Activated naive CD4-positive, alpha-beta T cell treated with anti-CD3 and anti-CD28 coated beads, Interleukin-2, amount 50 U/mL, for 24 hours (primary cell): Measurements from ENCODE around the gene COA1.
A peak's percentile ranks its signal among the peaks of the same experiment; 100 is the strongest.
"Not testable (repeated sequence)": the region's sequence is repeated elsewhere in the genome, so short reads cannot be mapped to it uniquely, and the experiment has no call there.

Source experiments
- H3K27ac Mint-ChIP-seq: one replicate; pipeline ENCODE4 v1.8.0; 2021; ENCODE audit warnings: mild to moderate bottlenecking, mixed read lengths
- H3K27me3 Mint-ChIP-seq: one replicate; pipeline ENCODE4 v1.8.0; 2021; ENCODE audit warnings: mixed read lengths
- H3K36me3 Mint-ChIP-seq: one replicate; pipeline ENCODE4 v1.8.0; 2021; ENCODE audit warnings: mixed read lengths
- H3K4me1 Mint-ChIP-seq: one replicate; pipeline ENCODE4 v1.8.0; 2021; ENCODE audit warnings: mixed read lengths
- H3K4me3 Mint-ChIP-seq: one replicate; pipeline ENCODE4 v1.8.0; 2021; ENCODE audit warnings: mild to moderate bottlenecking, mixed read lengths
- H3K9me3 Mint-ChIP-seq: one replicate; pipeline ENCODE4 v1.8.0; 2021; ENCODE audit warnings: mixed read lengths

Gene COA1

GRCh38 chr7:43716598-43716997 is 12.7 kb downstream of the COA1 start:
- Mint-ChIP-seq H3K36me3 (peaks cover 13% of the 10 kb centered on the region), H3K4me1 (peaks cover 69% of the 10 kb centered on the region), H3K4me3 (no peak overlapping the region), H3K27me3 (no peaks in the 10 kb centered on the region), H3K27ac (no peak overlapping the region), H3K9me3 (no peaks in the 10 kb centered on the region)

- H3K4me1 Mint-ChIP-seq: peaks cover 68% of the 10 kb centered on the region
- H3K27ac Mint-ChIP-seq, H3K4me3 Mint-ChIP-seq, H3K9me3 Mint-ChIP-seq, H3K27me3 Mint-ChIP-seq: not testable (repeated sequence)
- peaks cover 15% of the 10 kb centered on the region for H3K36me3 Mint-ChIP-seq
Measured at GRCh38 chr7:43715966-43716365, 13.4 kb downstream of the COA1 start.

- Mint-ChIP-seq H3K27ac (no peak overlapping the region), H3K4me3 (no peak overlapping the region), H3K9me3 (no peaks in the 10 kb centered on the region), H3K4me1 (peaks cover 50% of the 10 kb centered on the region), H3K27me3 (no peaks in the 10 kb centered on the region), H3K36me3 (peaks cover 20% of the 10 kb centered on the region)
Measured at GRCh38 chr7:43711503-43711902, 17.8 kb downstream of the COA1 start.

- H3K27ac Mint-ChIP-seq, H3K4me3 Mint-ChIP-seq, H3K27me3 Mint-ChIP-seq, H3K9me3 Mint-ChIP-seq: not testable (repeated sequence)
- Mint-ChIP-seq H3K36me3 (peaks cover 16% of the 10 kb centered on the region), H3K4me1 (peaks cover 57% of the 10 kb centered on the region)
Measured at GRCh38 chr7:43708055-43708454, 21.3 kb downstream of the COA1 start.

- Mint-ChIP-seq H3K36me3 (peaks cover 8% of the 10 kb centered on the region), H3K4me3 (no peak overlapping the region), H3K27ac (no peak overlapping the region), H3K9me3 (no peaks in the 10 kb centered on the region), H3K4me1 (peaks cover 59% of the 10 kb centered on the region), H3K27me3 (no peaks in the 10 kb centered on the region)
Measured at GRCh38 chr7:43703573-43703972, 25.8 kb downstream of the COA1 start.

GRCh38 chr7:43702974-43703373 is 26.3 kb downstream of the COA1 start:
- no peak overlapping the region for H3K4me3 Mint-ChIP-seq
- H3K4me1 Mint-ChIP-seq: peaks cover 62% of the 10 kb centered on the region
- peaks cover 5% of the 10 kb centered on the region for H3K36me3 Mint-ChIP-seq
- H3K27me3 Mint-ChIP-seq: no peaks in the 10 kb centered on the region
- H3K27ac Mint-ChIP-seq: no peak overlapping the region
- H3K9me3 Mint-ChIP-seq: no peaks in the 10 kb centered on the region

- H3K4me1 Mint-ChIP-seq: peaks cover 61% of the 10 kb centered on the region
- no peaks in the 10 kb centered on the region for H3K9me3 Mint-ChIP-seq
- H3K27ac Mint-ChIP-seq: no peak overlapping the region
- H3K27me3 Mint-ChIP-seq: no peaks in the 10 kb centered on the region
- peaks cover 5% of the 10 kb centered on the region for H3K36me3 Mint-ChIP-seq
- H3K4me3 Mint-ChIP-seq: no peak overlapping the region
Measured at GRCh38 chr7:43701929-43702328, 27.4 kb downstream of the COA1 start.

GRCh38 chr7:43701500-43701854 is 27.8 kb downstream of the COA1 start:
- no peak overlapping the region for H3K4me3 Mint-ChIP-seq
- peaks cover 60% of the 10 kb centered on the region for H3K4me1 Mint-ChIP-seq
- peaks cover 5% of the 10 kb centered on the region for H3K36me3 Mint-ChIP-seq
- H3K27me3 Mint-ChIP-seq: no peaks in the 10 kb centered on the region
- peak overlapping the region; percentile 42 for H3K27ac Mint-ChIP-seq
- no peaks in the 10 kb centered on the region for H3K9me3 Mint-ChIP-seq

- no peaks in the 10 kb centered on the region for H3K27me3 Mint-ChIP-seq
- H3K27ac Mint-ChIP-seq: peak overlapping the region; percentile 42
- no peaks in the 10 kb centered on the region for H3K9me3 Mint-ChIP-seq
- peaks cover 5% of the 10 kb centered on the region for H3K36me3 Mint-ChIP-seq
- no peak overlapping the region for H3K4me3 Mint-ChIP-seq
- H3K4me1 Mint-ChIP-seq: peaks cover 62% of the 10 kb centered on the region
Measured at GRCh38 chr7:43700646-43701499, 28.4 kb downstream of the COA1 start.

- peak overlapping the region; percentile 23 for H3K4me3 Mint-ChIP-seq
- peak overlapping the region; percentile 11 for H3K27ac Mint-ChIP-seq
- H3K4me1 Mint-ChIP-seq: peaks cover 54% of the 10 kb centered on the region
- peaks cover 5% of the 10 kb centered on the region for H3K36me3 Mint-ChIP-seq
- no peaks in the 10 kb centered on the region for H3K27me3 Mint-ChIP-seq
- no peaks in the 10 kb centered on the region for H3K9me3 Mint-ChIP-seq
Measured at GRCh38 chr7:43700059-43700501, 29.2 kb downstream of the COA1 start.

- Mint-ChIP-seq H3K27me3 (no peaks in the 10 kb centered on the region), H3K4me3 (no peak overlapping the region), H3K36me3 (no peaks in the 10 kb centered on the region), H3K27ac (peak overlapping the region; percentile 73), H3K9me3 (no peaks in the 10 kb centered on the region), H3K4me1 (peaks cover 40% of the 10 kb centered on the region)
Measured at GRCh38 chr7:43698460-43699255, 30.7 kb downstream of the COA1 start.

GRCh38 chr7:43697690-43698089 is 31.6 kb downstream of the COA1 start:
- Mint-ChIP-seq H3K27me3 (no peaks in the 10 kb centered on the region), H3K36me3 (no peaks in the 10 kb centered on the region), H3K4me1 (peaks cover 35% of the 10 kb centered on the region), H3K9me3 (no peaks in the 10 kb centered on the region), H3K27ac (peak overlapping the region; percentile 13), H3K4me3 (peak overlapping the region; percentile 57)

- Mint-ChIP-seq H3K27ac (no peak overlapping the region), H3K4me1 (peaks cover 32% of the 10 kb centered on the region), H3K36me3 (no peaks in the 10 kb centered on the region), H3K27me3 (no peaks in the 10 kb centered on the region), H3K4me3 (no peak overlapping the region), H3K9me3 (no peaks in the 10 kb centered on the region)
Measured at GRCh38 chr7:43695365-43695764, 34.0 kb downstream of the COA1 start.

- Mint-ChIP-seq H3K36me3 (no peaks in the 10 kb centered on the region), H3K27ac (no peak overlapping the region), H3K4me1 (peaks cover 33% of the 10 kb centered on the region), H3K27me3 (no peaks in the 10 kb centered on the region), H3K4me3 (no peak overlapping the region), H3K9me3 (no peaks in the 10 kb centered on the region)
Measured at GRCh38 chr7:43694399-43694748, 34.9 kb downstream of the COA1 start.

GRCh38 chr7:43693687-43694398 is 35.5 kb downstream of the COA1 start:
- Mint-ChIP-seq H3K27ac (no peak overlapping the region), H3K27me3 (no peaks in the 10 kb centered on the region), H3K9me3 (no peaks in the 10 kb centered on the region), H3K4me3 (no peak overlapping the region), H3K4me1 (peaks cover 33% of the 10 kb centered on the region), H3K36me3 (no peaks in the 10 kb centered on the region)
